Fibroblast of skin of right biceps (primary cell): ENCODE data around the gene SLC30A3.
"Not testable (repeated sequence)": the region's sequence is repeated elsewhere in the genome, so short reads cannot be mapped to it uniquely, and the experiment has no call there.

Experiments used
- DNase-seq: peaks from one replicate; pipeline ENCODE4 v3.0.0-alpha.2; 2013

SLC30A3 gene

DNA sequence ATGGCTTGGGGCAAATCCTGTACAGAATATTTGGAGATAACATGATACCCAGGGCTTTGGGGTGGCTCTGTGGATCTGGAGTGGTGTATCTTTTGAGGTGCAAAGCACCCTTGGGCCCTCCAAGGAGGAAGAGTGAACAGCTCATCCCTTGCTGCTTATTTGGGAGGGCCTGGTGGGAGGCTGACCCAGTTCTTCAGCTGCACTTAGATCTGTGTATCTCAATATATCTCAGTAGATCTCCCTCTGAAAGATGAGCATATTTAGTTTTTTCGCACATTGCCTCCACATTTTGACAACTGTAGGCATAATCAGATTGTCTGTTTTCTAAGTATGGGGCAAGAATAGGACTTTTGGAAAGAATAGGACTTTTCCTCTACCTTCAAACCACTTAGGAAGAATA is 22.1 kb upstream of the SLC30A3 start:
- DNase-seq = no peak

DNA sequence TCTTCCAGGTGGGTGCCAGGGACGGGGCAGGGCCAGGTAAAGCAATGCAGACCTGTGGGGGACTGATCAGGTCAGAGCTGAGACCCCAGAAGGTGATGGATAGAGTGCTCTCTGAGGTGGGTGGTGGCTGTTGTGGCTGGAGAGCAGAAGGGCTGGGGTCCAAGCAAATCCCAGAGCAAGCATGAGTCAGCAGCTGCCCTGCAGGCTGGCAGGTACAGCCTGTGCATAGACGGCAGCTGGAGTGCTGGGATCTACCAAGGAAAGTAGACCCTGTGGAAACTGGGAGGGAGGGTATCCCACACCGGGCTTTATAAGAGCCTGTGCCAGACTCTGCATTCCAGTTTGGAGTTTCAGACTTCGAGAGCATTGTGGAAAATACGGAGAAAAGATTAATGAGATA is 20.0 kb upstream of the SLC30A3 start:
- no peak for DNase-seq

DNA sequence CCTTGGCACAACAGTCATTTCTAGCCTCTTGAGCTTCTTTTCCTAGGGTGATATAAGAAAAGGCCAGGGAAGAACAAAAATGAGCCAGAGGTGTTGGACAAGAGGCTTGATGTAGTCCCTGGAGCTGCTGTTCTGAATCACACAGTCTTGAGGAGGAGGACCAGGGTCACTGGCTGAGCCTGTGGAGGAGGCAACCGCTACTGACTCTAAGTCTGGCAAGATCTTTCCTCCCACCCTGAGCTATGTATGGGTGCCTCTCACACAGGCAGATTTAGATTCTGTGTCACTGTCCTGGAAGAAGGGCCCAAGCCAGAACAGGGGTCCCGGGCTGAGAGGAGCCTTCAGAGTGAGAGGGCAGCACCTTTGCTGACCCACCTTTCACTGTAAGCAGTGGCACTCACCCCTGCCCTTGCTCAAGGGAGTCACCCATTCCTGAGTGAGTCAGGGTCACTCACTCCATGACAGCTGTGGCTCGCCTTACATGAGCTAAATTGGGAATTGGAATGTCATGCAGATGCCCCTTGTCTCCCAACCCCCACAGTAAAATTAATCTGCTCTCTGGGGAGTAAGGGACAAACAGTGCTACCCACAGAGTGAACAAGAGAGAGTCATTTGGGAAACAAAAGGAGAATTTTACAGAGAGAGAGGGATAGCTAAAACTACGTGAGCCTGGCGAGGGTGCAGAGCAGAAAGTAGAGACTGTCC is 19.2 kb upstream of the SLC30A3 start, which contains the start of gene TRIM54:
Gene TRIM54, plus strand, starts transcription at position 575 of the 705 bp plus-strand sequence. CDS start 303 bp downstream, outside the sequence.
- DNase-seq = no peak

DNA sequence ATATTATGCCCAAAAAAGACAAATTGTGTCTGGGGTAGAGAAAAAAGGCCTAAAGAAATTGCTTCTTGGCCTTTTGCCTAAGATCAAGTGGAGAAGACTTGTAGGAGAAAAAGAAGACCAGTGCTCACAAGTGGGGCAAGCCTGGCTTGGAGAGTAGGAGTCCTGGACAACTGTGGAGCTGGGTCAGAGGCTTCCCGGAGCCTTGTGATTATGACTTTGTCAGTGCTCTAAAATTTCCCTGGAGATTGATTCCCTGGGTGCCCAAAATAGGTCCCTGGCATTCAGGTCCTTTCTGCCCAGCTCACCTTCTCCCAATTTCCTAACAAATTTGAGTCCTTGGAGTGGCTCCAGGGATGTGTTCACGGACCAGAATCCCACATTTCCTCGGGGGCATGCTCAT is 18.6 kb upstream of the SLC30A3 start:
- DNase-seq = no peak

DNA sequence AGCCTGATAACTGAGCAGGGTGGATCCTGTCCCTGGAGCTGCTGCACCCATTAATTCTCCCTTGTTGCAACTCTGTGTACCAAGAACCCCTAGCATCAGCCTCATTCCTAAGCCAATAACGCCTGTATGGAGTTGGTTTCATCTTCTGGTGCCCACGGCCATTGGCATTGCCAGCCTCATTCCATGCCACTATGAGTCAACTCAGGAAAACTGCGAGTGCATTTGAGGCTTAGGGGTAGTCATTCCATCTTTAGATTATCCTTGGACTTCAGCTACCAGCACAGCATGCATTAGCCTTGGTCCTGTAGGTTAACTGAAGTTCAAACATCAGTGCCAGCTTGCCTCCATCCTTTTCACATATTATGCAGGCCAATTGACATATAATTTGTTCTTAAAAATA is 18.0 kb upstream of the SLC30A3 start:
- no peak for DNase-seq

DNA sequence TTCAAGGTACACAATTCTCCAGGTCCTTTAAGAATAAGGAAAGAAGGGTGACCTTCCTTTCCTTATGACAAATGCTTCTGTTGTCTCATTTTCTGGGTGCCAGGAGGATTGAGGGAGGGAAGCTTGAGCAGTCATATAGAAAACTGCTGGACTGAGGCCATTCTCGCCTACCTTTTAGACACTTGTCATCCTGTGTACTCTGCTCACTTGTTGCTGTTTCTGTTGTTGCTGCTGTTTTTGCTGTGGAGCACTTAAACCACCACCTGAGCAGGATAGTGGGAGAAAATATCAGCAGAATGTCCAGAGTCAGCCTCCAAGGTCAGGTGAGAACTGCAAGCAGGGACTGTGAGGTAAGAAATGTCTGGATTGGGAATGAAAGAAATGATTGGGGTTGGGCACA is 15.2 kb upstream of the SLC30A3 start:
- no peak for DNase-seq

DNA sequence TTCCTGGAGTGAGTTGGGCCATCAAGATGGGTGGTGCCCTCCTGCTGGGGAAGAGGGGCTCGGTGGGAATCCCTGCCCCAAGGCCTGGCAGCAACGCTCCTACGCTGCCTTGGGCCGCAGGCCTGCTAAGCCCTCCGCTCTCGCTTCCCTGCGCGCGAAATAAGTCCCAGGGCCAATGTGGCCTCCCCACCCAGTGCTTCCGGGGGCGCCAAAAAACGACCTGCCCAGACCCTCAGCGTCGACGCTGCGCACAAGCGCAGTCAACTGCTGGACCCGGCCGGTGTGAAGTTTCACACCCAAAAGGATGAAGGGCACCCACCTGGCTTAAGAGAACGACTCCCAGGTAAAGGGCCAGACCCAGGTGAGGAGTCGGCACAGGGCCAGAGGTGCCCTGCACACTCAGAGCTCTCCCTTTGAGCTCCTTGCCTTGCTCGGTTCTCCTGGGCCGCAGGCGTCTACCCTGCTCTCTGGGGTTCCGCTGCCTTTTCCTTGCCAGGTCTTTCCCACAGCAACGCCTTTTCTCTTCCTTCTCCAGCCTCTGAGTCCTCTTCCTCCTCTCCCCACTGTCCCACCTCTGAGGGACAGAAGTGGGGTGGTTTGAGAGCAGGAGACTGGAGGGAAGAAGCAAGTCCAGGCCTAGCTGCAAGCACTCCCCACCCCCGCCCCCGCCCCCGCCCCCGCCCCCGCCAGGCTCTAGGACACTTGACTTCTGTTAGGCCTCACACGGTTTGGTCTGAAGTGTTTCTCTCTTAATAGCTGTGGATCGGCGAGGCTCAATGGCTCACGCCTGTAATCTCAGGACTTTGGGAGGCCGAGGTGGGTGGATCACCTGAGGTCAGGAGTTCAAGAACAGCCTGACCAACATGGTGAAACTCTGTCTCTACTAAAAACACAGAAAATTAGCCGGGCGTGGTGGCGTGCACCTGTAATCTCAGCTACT is 12.6 kb upstream of the SLC30A3 start, which contains the start of gene DNAJC5G:
Gene DNAJC5G, plus strand, starts transcription at position 223 of the 940 bp plus-strand sequence. CDS start 1,296 bp downstream, outside the sequence.
- DNase-seq = no peak

DNA sequence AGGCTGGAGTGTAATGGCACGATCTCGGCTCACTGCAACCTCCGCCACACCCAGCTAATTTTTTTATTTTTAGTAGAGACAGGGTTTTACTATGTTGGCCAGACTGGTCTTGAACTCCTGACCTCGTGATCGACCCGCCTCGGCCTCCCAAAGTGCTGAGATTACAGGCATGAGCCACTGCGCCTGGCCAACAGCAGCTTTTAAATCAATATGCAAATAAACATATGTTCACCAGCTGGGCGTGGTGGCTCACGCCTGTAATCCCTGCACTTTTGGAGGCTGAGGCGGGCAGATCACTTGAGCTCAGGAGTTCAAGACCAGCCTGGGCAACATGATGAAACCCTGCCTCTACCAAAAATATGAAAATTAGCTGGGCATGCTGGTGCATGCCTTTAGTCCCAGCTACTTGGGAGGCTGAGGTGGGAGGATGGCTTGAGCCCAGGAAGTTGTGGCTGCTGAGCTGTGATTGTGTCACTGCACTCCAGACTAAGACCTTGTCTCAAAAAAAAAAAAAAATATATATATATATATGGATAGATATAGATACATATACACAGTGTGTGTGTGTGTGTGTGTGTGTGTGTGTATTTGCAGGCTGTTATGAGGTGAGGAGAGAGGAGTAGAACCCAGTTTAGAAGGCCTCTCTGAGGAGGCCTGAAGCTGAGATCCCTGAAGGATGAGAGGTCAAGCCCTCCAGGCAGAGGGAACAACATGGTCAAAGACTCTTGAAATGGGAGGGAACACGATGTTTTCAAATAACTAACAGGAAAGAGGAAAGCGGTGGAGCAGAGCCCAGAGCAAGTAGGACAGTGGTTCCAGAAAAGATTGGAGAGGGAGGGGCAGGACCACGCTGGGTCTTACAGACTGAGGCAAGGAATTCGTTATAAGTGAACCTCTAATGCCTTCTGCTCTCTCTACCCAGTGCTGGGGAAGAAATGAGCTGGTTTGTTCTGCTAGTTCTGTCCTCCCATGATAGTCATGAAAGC is 10.0 kb upstream of the SLC30A3 start:
- DNase-seq = not testable (repeated sequence)

DNA sequence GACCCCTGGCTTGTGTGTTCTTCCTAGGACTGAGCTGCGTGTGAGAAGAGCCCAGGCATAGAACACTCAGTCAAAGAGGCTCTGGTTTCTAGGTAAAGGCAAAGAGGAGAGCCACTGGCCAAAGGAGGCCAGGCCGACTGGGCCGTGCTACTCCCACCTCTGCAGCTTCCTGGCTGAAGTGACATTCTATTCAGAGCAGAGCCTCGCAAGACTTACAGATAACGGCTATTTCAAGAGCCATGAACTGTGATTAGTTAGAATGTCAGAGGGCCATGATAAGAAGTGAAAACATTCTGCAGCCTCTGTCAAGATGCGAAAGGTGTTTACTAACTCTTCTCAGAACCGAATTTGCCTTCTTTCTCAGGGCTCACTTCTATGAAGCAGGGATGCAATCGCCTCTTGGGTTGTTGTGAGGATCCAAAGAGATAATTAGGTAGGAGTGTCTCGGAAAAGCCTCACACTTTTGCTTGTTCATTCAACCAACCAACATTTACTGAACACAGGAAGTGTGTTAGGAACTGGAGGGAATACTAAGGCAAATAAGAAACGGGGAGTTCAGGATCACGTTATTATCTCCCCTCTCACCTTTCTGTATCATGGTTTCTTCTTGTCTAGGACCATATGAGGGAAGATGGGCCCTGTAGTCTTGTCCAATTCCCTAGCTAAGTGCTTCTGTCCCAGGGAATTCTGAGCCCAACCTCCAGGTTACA is 8.9 kb upstream of the SLC30A3 start:
- no peak for DNase-seq

DNA sequence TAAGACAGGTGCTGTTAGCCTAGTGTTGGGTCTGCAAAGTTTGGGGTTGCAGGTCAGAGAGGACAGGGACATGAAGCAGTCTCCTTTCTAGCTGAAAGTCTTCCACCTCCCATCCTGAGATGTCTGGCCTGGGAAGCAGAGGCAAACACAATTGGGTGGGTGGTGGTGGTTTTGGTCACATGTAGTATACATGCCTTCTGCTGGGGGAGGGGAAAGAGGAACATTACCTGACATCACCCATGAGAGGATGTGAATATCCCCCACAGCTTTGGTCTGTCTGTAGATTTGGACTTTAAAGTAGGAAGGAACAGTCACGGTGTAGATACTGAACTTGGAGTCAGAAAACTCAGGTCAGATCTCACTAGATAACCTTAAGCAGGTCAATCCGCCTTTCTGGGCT is 7.8 kb upstream of the SLC30A3 start:
- no peak for DNase-seq

DNA sequence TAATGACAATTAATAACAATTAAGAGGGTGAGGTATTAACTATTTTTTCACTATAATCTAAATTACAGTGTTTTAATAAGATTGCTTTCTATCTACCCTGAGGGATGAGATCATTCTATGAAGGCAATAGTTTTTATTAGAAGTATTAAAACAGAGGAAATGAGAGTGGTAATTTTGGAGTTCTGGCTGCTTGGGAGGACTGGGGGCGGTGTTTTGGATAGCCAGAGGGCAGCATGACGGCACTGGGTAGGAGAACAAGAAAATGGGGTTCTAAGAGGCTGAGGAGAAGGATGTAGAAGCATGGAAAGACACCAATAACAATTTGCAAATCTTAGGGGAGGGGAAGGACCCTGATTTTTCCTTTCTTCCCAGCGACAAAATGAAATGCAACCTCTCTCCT is 7.3 kb upstream of the SLC30A3 start:
- no peak for DNase-seq

DNA sequence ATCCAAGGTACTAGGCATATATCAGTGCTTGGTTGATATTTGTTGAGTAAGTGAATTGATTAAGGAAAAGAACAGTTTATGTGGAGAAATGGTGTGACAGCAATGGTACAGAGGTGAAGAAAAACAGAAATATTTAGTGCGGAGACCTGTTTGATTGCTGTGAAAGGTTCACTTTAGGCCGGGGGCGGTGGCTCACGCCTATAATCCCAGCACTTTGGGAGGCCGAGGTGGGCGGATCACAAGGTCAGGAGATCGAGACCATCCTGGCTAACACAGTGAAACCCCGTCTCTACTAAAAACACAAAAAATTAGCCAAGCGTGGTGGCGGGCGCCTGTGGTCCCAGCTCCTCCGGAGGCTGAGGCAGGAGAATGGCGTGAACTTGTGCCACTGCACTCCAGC is 5.4 kb upstream of the SLC30A3 start:
- not testable (repeated sequence) for DNase-seq

DNA sequence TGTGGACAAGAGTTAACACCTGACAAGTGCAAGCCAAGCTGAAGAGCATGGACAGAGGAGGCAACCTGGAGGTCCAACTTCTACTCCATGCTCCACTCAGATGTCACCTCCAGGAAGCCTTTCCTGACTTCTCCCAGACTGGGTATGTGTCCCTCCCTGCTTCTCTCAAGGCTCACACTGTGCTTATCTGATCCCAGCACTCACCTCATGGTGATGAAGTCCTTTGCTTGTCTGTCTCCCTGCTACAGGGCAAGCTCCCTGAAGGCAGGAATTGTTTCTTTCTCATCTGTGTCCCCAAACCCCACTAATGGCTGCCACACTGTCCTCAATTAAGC is 2.7 kb upstream of the SLC30A3 start:
- no peak for DNase-seq

DNA sequence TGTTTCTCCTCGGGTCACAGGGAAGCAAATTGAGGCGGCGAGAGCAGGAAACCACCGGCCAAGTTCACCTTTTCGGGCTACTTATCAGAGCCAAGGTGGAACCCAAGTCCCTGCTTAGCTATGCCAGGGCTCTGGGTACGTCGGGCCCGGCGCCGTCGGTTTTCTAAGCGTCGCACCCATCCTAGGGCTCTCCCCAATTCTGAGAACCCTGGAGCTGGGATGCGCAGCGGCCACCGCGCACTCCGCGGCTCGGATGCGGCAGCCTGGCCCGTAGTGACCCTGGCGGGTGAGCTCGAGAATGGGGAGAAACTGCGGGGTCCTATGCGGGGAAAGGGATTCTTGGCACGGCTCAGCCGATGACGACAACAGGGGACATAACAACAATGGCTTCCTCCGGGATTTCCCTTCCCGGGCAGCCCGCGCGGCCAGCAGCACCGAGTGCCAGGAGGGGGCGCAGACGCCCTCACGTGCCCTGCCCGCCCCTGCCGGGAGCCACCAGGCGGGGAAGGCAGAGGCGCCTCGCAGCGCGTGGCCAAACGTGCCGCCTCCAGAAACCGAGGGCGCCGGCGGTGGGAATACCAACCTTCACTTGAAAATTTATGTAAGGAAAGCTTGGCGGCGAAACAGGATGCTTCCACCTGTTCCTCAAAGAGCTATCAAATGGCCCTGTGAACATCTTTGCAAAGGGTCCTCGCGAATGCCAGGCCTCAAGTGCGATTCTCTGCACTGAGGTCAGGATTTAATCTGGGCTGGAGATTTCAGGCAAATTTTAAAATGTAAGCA is 2.1 kb upstream of the SLC30A3 start:
- DNase-seq = peak; percentile 54

DNA sequence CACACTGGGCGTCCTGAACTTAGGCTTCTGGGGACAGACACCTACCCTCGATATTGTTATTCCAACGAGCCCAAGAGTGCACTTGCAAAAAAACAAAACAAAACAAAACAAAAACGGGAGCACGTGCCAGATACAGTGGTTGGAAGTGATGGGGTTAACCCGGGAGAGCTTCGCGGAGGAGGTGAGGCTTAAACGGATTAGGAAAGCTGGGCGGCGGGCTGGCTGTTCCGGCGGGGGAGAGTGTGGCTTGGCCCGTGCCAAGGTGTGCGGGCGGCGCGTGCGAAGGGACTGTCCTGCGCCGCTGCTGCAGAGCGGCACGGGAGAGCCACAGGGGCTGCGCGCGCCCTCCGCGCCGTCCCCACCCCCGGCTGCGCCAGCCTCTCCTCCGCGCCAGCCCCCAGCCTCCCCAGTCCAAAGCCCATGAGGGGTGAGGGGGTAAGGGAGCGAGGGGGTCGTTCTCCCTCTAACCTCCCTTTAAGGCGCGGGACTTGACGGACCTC is 1.5 kb upstream of the SLC30A3 start:
- DNase-seq = no peak

DNA sequence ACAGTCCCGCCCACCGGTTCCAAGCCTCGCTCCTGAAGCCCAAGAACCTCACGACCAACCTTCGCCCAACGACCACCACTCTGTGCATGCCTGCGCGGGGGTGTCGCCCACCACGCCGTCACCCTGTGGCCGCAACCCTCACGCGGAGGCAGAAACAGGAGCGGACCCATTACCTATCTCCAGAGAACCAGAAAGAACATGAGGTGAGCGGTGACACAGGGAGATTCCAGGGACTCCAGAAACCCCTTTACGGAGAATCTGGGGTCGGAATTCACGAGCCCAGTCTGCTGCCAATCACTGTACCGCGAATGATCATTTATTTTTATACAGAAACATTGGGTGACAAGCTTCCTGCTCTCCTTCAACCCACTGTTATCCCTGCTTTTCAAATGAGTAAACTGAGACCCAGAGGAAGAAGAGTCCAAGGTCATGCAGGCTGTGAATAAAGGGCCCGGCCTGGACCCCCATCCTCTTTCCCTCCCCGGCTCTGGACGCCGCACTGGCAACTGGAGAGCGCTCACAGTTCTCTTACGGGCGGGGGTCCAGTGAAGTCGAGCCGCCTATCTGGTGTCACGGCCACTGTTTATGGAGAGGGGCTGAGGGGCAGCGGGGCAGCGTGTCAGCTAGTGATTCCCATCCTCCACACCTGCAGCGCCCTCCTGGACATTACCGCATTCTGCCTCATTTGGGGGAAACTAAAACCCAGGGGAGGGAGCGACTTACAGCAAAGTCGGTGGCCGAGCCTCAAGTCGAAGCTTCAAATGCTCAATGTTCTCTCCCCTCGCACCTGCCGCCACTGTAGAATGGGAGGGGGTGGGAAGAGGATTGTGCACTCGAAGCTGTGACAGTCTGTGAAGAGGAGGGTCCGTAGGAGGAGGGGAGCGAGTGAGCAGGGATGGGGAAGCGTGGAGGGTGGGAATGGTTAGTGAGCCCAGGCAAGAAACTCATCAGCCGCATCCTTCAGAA is 723 bp upstream of the SLC30A3 start:
- no peak for DNase-seq

DNA sequence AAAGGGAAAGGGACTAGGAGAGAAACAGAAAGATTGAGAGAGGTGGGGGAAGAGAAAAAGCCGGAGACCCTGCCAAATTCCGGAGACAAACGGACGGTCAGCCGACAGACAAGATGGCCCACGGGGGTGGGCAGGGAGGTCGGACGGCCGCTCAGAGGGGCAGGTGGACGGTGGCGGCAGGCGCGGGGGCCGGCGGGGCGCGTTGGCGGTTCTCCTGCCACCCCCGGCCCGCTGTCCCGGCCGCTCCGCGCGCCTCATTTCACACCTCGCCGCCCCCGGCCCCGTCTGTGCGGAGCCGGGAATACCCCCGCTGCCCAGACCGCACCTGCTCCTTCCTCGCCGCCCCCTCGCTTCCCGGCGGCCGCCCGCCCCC is 935 bp downstream of the SLC30A3 start:
- no peak for DNase-seq

DNA sequence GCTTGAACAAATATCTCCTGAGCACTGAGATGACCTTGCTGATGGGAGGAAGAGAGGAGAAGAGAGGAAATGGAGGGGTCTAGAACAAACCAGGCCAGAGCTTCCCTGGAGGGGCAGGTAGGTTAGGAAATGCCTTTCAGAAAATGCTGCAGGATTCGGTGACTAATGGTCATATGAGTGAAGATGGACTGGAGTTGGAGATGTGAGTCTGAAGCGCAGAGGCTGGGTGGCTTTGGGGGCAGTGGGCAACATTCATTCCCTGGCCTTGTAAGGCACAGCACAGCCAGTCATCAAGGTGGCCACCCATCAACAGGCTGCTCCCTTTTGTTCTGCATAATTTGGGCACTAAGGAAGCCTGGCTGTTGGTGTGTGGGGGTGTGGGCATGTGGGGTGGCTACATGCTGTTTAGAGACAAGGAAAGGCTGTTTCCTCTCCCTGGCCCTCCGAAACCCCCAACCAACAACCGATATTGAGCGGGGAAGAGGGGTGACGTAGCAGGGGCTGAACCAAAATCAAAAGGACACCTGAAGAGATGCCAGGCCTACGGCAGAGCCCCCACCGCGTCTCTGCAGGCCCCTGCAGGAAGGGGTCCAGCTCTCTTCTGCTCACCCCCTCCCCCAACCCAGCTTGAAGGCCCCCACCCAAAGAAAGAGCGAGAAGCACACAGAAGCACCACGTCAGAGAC is 1.5 kb downstream of the SLC30A3 start:
- DNase-seq = no peak

DNA sequence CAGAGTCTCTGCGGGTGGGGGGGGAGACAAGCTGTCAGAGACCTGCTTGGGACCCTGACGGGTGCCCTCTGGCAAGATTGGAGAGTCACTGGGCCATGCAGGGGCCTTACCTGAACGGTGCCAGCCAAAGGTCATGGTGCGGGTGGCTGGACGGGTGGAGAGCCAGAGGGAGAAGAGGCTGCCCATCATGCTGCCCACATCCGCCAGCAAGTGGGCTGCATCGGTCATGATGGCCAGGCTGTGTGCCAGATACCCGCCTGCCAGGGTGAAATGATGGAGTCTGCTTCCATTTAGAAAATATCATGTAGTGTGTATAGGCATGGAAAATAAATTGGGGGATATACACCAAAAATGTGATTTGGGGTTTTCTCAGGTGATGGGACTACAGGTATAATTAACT is 4.8 kb downstream of the SLC30A3 start:
- DNase-seq = no peak
